OCI-LY3 (cell line): ENCODE measurements around the gene RAB27A.

Experiments used
- H2AFZ ChIP-seq: fragments of 200-600, 300-600 bp; shearing (Covaris generic); 2 replicates; pipeline ENCODE4 v1.6.0; 2014; ENCODE audit warnings: antibody characterized with exemption, low read depth, low read length
- H3K27ac ChIP-seq: fragments of 200-600, 300-600 bp; sonication (generic); 2 replicates; pipeline ENCODE4 v1.5.1; 2014; ENCODE audit warnings: mild to moderate bottlenecking, low read length, moderate library complexity, mixed read lengths
- H3K27me3 ChIP-seq: fragments of 200-600, 300-600 bp; sonication (generic); 2 replicates; pipeline ENCODE4 v1.6.1; 2014; ENCODE audit warnings: low read depth, low read length, mixed read lengths
- H3K36me3 ChIP-seq: fragments of 200-600, 300-600 bp; sonication (generic); replicated peaks from 2 replicates; pipeline ENCODE3; 2014; ENCODE audit warnings: low read depth, low read length, mixed read lengths
- H3K4me1 ChIP-seq: fragments of 300-600, 200-600 bp; sonication (generic); 2 replicates; pipeline ENCODE4 v1.6.1; 2014; ENCODE audit warnings: low read length, mixed read lengths
- H3K4me2 ChIP-seq: fragments of 200-600, 300-600 bp; sonication (generic); 2 replicates; pipeline ENCODE4 v1.6.1; 2014; ENCODE audit warnings: low read length, mixed read lengths
- H3K4me3 ChIP-seq: fragments of 300-600, 200-600 bp; sonication (generic); 2 replicates; pipeline ENCODE4 v1.5.1; 2014; ENCODE audit warnings: antibody characterized with exemption, mild to moderate bottlenecking, low read length, moderate library complexity
- H3K79me2 ChIP-seq: fragments of 300-600, 200-600 bp; shearing (Covaris generic); 2 replicates; pipeline ENCODE4 v1.6.1; 2014; ENCODE audit warnings: mild to moderate bottlenecking, low read length, mixed read lengths
- H3K9ac ChIP-seq: fragments of 300-600, 200-600 bp; shearing (Covaris generic); 2 replicates; pipeline ENCODE4 v1.6.0; 2014; ENCODE audit warnings: mild to moderate bottlenecking, low read length, moderate library complexity
- H3K9me3 ChIP-seq: fragments of 200-600, 300-600 bp; shearing (Covaris generic); 2 replicates; pipeline ENCODE4 v1.6.1; 2014; ENCODE audit warnings: low read length, mixed read lengths; ENCODE audit not compliant: insufficient read depth
- H4K20me1 ChIP-seq: fragments of 200-600, 300-600 bp; sonication (generic); 2 replicates; pipeline ENCODE4 v1.6.1; 2016; ENCODE audit warnings: low read length, mixed read lengths; ENCODE audit not compliant: insufficient read depth
- EZH2phosphoT487 ChIP-seq: fragments of 200-600 bp; shearing (Covaris generic); IDR thresholded peaks from 2 replicates; pipeline ENCODE4 v1.6.1; 2018; ENCODE audit warnings: antibody characterized with exemption, mixed run types, low read depth
- TF ChIP-seq, protein P1 (sequence below): fragments of 200-600, 300-600 bp; sonication (generic); IDR thresholded peaks from 2 replicates; pipeline ENCODE4 v1.5.1; 2014; ENCODE audit warnings: antibody characterized with exemption, low read length, low read depth

The RAB27A gene

DNA sequence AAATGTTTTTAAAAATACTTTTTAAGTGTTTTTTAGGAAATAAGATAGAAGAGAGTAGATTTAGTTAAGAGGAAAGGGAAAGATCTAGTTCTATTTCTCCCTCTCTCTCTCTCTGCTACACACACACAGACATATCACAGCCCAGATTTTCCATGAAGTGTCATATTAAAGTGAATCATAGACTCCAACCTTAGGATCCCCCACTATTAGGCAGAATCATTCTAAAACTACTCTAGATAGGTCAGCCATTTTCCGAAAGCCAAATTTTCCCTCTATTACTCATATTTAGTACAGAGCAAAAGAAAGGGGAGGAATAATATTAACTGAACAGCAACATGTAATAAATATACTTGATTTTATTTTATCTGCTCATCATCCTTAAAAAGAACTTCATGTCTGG is 47.7 kb downstream of the RAB27A start:
- Histone ChIP-seq H3K4me1 (no peaks in the 10 kb centered on the region), H3K4me3 (no peak overlapping the region), H3K79me2 (no peaks in the 10 kb centered on the region), H3K36me3 (no peaks in the 10 kb centered on the region), H3K4me2 (no peak overlapping the region), H4K20me1 (no peaks in the 10 kb centered on the region), H3K9me3 (no peaks in the 10 kb centered on the region), H3K9ac (no peak overlapping the region), H3K27ac (no peak overlapping the region), H2AFZ (no peak overlapping the region), H3K27me3 (no peaks in the 10 kb centered on the region)
- TF ChIP-seq EZH2phosphoT487, result no peak
- TF ChIP-seq, protein P1, sequence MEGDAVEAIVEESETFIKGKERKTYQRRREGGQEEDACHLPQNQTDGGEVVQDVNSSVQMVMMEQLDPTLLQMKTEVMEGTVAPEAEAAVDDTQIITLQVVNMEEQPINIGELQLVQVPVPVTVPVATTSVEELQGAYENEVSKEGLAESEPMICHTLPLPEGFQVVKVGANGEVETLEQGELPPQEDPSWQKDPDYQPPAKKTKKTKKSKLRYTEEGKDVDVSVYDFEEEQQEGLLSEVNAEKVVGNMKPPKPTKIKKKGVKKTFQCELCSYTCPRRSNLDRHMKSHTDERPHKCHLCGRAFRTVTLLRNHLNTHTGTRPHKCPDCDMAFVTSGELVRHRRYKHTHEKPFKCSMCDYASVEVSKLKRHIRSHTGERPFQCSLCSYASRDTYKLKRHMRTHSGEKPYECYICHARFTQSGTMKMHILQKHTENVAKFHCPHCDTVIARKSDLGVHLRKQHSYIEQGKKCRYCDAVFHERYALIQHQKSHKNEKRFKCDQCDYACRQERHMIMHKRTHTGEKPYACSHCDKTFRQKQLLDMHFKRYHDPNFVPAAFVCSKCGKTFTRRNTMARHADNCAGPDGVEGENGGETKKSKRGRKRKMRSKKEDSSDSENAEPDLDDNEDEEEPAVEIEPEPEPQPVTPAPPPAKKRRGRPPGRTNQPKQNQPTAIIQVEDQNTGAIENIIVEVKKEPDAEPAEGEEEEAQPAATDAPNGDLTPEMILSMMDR, result no peak

DNA sequence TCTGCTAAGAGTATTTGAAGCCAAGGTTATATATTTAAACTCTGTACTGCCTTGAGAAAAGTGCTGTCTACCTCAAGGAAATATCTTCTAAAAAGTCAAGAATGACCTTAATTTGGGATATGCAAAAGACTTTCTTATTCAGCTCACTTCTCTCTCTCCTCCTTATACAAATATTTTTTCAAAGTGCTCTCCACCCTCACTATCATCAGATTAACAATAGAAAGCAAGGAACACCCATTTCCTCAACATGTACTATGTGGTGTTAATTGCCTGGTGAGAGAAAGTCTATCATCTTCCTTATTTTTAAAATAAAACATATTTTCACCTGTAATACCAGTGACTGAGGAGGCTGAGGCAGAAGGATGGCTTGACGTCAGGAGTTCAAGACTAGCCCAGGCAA is 48.4 kb downstream of the RAB27A start:
- no peak for TF ChIP-seq EZH2phosphoT487
- TF ChIP-seq, protein P1, result no peak
- Histone ChIP-seq H4K20me1 (no peaks in the 10 kb centered on the region), H3K9ac (no peak overlapping the region), H3K79me2 (no peaks in the 10 kb centered on the region), H3K36me3 (no peaks in the 10 kb centered on the region), H3K27ac (no peak overlapping the region), H3K4me1 (no peaks in the 10 kb centered on the region), H3K4me2 (no peak overlapping the region), H3K27me3 (no peaks in the 10 kb centered on the region), H3K9me3 (no peaks in the 10 kb centered on the region), H2AFZ (no peak overlapping the region), H3K4me3 (no peak overlapping the region)

DNA sequence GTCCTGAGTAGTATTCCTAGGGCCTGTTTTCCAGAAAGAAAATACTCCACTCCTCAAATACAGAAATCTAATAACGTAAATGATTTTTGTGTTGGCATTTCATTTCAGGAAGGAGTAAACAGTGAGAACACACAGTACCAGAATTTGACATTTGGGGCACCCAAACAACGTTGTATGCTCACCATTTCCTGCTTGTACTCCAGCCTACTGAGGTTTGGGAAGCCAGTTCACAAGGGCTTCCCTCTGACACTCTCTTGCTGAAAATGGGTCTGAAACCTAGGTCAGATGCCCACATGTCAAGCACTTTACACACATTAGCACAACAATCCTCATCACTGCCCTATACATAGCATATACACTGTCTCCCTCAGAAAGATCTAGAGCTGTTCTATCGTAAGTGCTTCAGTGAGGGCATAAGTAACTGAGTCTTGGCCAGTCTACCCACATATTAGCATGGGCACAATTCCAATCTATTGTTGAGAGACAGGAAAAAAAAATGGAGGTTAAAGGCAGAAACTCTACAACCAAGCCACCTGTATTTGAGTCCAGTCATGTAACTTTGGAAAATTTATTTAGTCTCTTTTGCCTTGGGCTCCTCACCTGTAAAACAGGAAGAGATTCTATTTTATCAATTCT is 49.4 kb downstream of the RAB27A start:
- H3K9me3 ChIP-seq, result no peaks in the 10 kb centered on the region
- no peak overlapping the region for H3K4me3 ChIP-seq
- H4K20me1 ChIP-seq, result no peaks in the 10 kb centered on the region
- H3K4me1 ChIP-seq, result no peaks in the 10 kb centered on the region
- no peaks in the 10 kb centered on the region for H3K79me2 ChIP-seq
- H3K4me2 ChIP-seq, result no peak overlapping the region
- H3K27me3 ChIP-seq, result no peaks in the 10 kb centered on the region
- no peak for TF ChIP-seq EZH2phosphoT487
- TF ChIP-seq, protein P1, result no peak
- no peak overlapping the region for H3K27ac ChIP-seq
- no peak overlapping the region for H2AFZ ChIP-seq
- no peaks in the 10 kb centered on the region for H3K36me3 ChIP-seq
- no peak overlapping the region for H3K9ac ChIP-seq

DNA sequence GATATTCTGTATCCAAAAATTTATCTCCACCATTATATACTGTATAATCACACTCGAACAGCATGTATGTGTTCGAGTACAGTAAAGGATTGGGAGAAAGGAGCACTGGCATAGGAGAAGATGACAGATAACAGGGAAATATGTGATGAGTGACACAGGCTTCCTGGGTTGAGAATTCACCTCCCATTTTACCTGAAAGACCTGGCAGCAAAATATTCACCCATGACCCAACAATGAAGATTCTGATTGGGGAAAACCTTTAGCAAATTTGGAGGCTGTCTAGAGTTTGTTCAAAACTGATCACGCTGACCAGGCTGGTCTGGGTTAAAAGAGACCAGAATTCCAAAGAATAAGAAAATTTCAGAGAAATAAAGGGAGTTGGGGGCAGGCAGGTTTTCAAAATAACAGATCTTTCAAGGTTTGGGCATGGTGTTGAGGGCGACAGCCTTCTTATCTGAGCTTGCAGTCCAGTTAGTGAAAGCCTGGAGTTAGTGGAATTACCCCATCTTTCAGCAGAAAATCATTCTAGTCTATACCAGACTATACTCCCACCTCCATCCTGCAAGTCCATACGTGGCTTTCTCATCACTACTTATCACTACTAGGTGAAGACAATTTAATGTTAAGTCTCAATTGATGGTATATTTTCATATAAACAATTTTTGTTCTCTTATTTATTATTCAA is 50.0 kb downstream of the RAB27A start:
- Histone ChIP-seq H2AFZ (no peak overlapping the region), H3K4me3 (no peak overlapping the region), H3K4me2 (no peak overlapping the region), H3K9me3 (no peaks in the 10 kb centered on the region), H3K27me3 (no peaks in the 10 kb centered on the region), H3K27ac (no peak overlapping the region), H3K79me2 (no peaks in the 10 kb centered on the region), H3K36me3 (no peaks in the 10 kb centered on the region), H4K20me1 (no peaks in the 10 kb centered on the region), H3K9ac (no peak overlapping the region), H3K4me1 (no peaks in the 10 kb centered on the region)
- TF ChIP-seq, protein P1, result no peak
- TF ChIP-seq EZH2phosphoT487, result no peak
